Hepatocyte (in vitro differentiated cells): ENCODE results near the gene PGP. TPM values are rescaled to one million over a fixed set of nuclear protein-coding genes. Genes with fewer than 3 reads are reported as not detected.

ENCODE experiments used
- DNase-seq: peaks from one replicate; pipeline ENCODE4 v3.0.0-alpha.2; 2016; ENCODE audit warnings: low spot score
- H2AFZ ChIP-seq: fragments of 200-600 bp; sonication (generic); 2 replicates; pipeline ENCODE4 v1.6.0; 2016; ENCODE audit warnings: antibody characterized with exemption, mild to moderate bottlenecking
- H3K27ac ChIP-seq: fragments of 200-600 bp; sonication (generic); 2 replicates; pipeline ENCODE4 v1.5.1; 2016; ENCODE audit warnings: mild to moderate bottlenecking
- H3K27me3 ChIP-seq: fragments of 200-600 bp; sonication (generic); 2 replicates; pipeline ENCODE4 v1.6.1; 2016
- H3K36me3 ChIP-seq: fragments of 200-600 bp; sonication (generic); replicated peaks from 2 replicates; pipeline ENCODE4 v1.5.1; 2016; ENCODE audit warnings: low read depth; ENCODE audit not compliant: insufficient read depth
- H3K4me1 ChIP-seq: fragments of 200-600 bp; sonication (generic); 2 replicates; pipeline ENCODE4 v1.5.1; 2016; ENCODE audit warnings: mild to moderate bottlenecking, moderate library complexity; ENCODE audit not compliant: insufficient read depth
- H3K4me2 ChIP-seq: fragments of 200-600 bp; sonication (generic); 2 replicates; pipeline ENCODE4 v1.6.0; 2016
- H3K4me3 ChIP-seq: fragments of 200-600 bp; sonication (generic); 2 replicates; pipeline ENCODE4 v1.5.1; 2016; ENCODE audit warnings: mild to moderate bottlenecking
- H3K79me2 ChIP-seq: fragments of 200-600 bp; sonication (generic); 2 replicates; pipeline ENCODE4 v1.6.0; 2017; ENCODE audit warnings: mild to moderate bottlenecking
- H3K9me2 ChIP-seq: fragments of 200-600 bp; sonication (generic); replicated peaks from 2 replicates; pipeline ENCODE4 v1.6.0; 2017; ENCODE audit warnings: mild to moderate bottlenecking; ENCODE audit not compliant: insufficient read depth
- H3K9me3 ChIP-seq: fragments of 200-600 bp; sonication (generic); 2 replicates; pipeline ENCODE4 v1.5.1; 2016; ENCODE audit warnings: low read depth, mild to moderate bottlenecking
- H4K20me1 ChIP-seq: fragments of 200-600 bp; sonication (generic); 2 replicates; pipeline ENCODE4 v1.6.0; 2016; ENCODE audit warnings: mild to moderate bottlenecking; ENCODE audit not compliant: insufficient read depth, poor library complexity, severe bottlenecking
- EZH2 ChIP-seq: fragments of 200-600 bp; sonication (generic); IDR thresholded peaks from 2 replicates; pipeline ENCODE4 v1.6.1; 2016; ENCODE audit warnings: antibody characterized with exemption, mild to moderate bottlenecking, borderline replicate concordance
- EZH2phosphoT487 ChIP-seq: fragments of 200-600 bp; sonication (generic); IDR thresholded peaks from one replicate; pipeline ENCODE4 v1.6.1; 2018; ENCODE audit warnings: antibody characterized with exemption, mild to moderate bottlenecking, low read depth, moderate library complexity; ENCODE audit not compliant: unreplicated experiment, severe bottlenecking
- WGBS: methylation state at CpG from one replicate; pipeline ENCODE4 v1.1.6; 2016; ENCODE audit warnings: low lambda C conversion rate; ENCODE audit errors: missing lambda C conversion rate; 5-methylcytosine and 5-hydroxymethylcytosine counted together
- polyA plus RNA-seq: library from polyadenylated mRNA; unstranded; fragments of >200 nt; fragmentation: Nextera tagmentation; extraction: Ambion mirVana; gene quantifications from 2 replicates; pipeline ENCODE4 v1.2.1, GENCODE V29; 2016
- total RNA-seq: library from RNA; depleted of rRNA; stranded (reverse); fragments of >200 nt; gene quantifications from 2 replicates; pipeline ENCODE4 v1.2.3, GENCODE V29; 2014
- TF ChIP-seq, protein P1 (sequence below): fragments of 200-600 bp; sonication (generic); IDR thresholded peaks from 2 replicates; pipeline ENCODE4 v1.5.1; 2016; ENCODE audit warnings: antibody characterized with exemption, mild to moderate bottlenecking; ENCODE audit not compliant: poor library complexity

PGP gene
- total and polyA plus RNA-seq, 2 experiments from 2014 or later: 20.6 to 38.0 TPM

- Histone ChIP-seq H3K9me3 (no peaks in the 10 kb centered on the region), H3K79me2 (no peaks in the 10 kb centered on the region), H3K4me1 (peaks cover 16% of the 10 kb centered on the region), H3K4me2 (no peak overlapping the region), H4K20me1 (peaks cover 14% of the 10 kb centered on the region), H3K4me3 (no peak overlapping the region), H3K27me3 (peaks cover 26% of the 10 kb centered on the region), H2AFZ (no peak overlapping the region), H3K36me3 (no peaks in the 10 kb centered on the region), H3K27ac (no peak overlapping the region), H3K9me2 (no peaks in the 10 kb centered on the region)
- TF ChIP-seq, protein P1, sequence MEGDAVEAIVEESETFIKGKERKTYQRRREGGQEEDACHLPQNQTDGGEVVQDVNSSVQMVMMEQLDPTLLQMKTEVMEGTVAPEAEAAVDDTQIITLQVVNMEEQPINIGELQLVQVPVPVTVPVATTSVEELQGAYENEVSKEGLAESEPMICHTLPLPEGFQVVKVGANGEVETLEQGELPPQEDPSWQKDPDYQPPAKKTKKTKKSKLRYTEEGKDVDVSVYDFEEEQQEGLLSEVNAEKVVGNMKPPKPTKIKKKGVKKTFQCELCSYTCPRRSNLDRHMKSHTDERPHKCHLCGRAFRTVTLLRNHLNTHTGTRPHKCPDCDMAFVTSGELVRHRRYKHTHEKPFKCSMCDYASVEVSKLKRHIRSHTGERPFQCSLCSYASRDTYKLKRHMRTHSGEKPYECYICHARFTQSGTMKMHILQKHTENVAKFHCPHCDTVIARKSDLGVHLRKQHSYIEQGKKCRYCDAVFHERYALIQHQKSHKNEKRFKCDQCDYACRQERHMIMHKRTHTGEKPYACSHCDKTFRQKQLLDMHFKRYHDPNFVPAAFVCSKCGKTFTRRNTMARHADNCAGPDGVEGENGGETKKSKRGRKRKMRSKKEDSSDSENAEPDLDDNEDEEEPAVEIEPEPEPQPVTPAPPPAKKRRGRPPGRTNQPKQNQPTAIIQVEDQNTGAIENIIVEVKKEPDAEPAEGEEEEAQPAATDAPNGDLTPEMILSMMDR: no peak
- TF ChIP-seq EZH2 (no peak), EZH2phosphoT487 (no peak)
- WGBS: 95% methylated on average over 17 of the region's 18 CpGs
- no peak for DNase-seq
Observed at GRCh38 chr16:2234813-2235170, 20.2 kb upstream of the PGP start.

DNA sequence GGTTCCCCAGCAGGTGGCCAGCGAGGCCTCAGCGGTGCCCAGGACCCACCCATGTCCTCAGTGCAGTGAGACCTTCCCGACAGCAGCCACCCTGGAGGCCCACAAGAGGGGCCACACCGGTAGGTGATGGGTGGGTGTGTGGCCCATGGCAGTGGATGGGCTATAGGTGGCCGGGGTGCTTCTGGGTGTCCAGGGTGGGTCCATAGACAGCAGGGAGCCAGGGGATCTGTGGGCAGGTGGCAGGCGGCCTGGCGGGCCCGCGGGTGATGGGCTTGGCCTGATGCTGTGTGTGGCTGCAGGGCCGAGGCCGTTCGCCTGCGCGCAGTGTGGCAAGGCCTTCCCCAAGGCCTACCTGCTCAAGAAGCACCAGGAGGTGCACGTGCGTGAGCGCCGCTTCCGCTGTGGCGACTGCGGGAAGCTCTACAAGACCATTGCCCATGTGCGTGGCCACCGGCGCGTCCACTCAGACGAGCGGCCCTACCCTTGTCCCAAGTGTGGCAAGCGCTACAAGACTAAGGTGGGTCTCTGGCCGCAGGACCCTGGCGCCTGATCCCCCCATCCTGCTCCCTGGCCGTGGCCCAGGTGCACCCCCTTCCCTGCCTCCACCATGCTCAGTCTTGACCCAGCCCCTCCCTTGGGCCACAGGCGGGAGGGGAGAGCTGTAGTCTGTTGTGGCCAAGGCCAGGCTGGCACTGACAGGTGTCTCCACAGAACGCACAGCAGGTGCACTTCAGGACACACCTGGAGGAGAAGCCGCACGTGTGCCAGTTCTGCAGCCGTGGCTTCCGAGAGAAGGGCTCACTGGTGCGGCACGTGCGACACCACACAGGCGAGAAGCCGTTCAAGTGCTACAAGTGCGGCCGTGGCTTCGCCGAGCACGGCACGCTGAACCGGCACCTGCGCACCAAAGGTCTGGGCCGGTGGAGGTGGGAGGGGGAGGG lies 19.5 kb upstream of the PGP start:
- H3K27me3 ChIP-seq: peaks cover 26% of the 10 kb centered on the region
- H3K4me3 ChIP-seq: no peak overlapping the region
- H2AFZ ChIP-seq: no peak overlapping the region
- H4K20me1 ChIP-seq: peaks cover 14% of the 10 kb centered on the region
- TF ChIP-seq, protein P1: no peak
- H3K79me2 ChIP-seq: no peaks in the 10 kb centered on the region
- H3K27ac ChIP-seq: no peak overlapping the region
- WGBS: 98% methylated on average over 43 of the region's 51 CpGs
- peaks cover 16% of the 10 kb centered on the region for H3K4me1 ChIP-seq
- no peaks in the 10 kb centered on the region for H3K9me3 ChIP-seq
- no peaks in the 10 kb centered on the region for H3K36me3 ChIP-seq
- no peak for DNase-seq
- no peak overlapping the region for H3K4me2 ChIP-seq
- no peaks in the 10 kb centered on the region for H3K9me2 ChIP-seq

GRCh38 chr16:2233046-2233775 lies 18.6 kb upstream of the PGP start:
- Histone ChIP-seq H4K20me1 (peaks cover 14% of the 10 kb centered on the region), H3K9me2 (no peaks in the 10 kb centered on the region), H3K4me1 (peaks cover 16% of the 10 kb centered on the region), H3K27me3 (peaks cover 26% of the 10 kb centered on the region), H2AFZ (no peak overlapping the region), H3K4me2 (no peak overlapping the region), H3K36me3 (no peaks in the 10 kb centered on the region), H3K4me3 (no peak overlapping the region), H3K9me3 (no peaks in the 10 kb centered on the region), H3K79me2 (no peaks in the 10 kb centered on the region), H3K27ac (no peak overlapping the region)
- DNase-seq: no peak
- 97% methylated on average over 26 of the region's 28 CpGs for WGBS
- TF ChIP-seq EZH2phosphoT487 (no peak), EZH2 (no peak)
- TF ChIP-seq, protein P1: no peak
